GM12878 (cell line): ENCODE data around the gene CHL1. TPM values are rescaled to one million over a fixed set of nuclear protein-coding genes. Genes with fewer than 3 reads are reported as not detected.

ENCODE experiments used
- ATAC-seq: fragments of 200-7000 bp; cut with Tn5 transposase; 3 replicates; pipeline ENCODE4 v1.9.1; 2020; ENCODE audit warnings: mild to moderate bottlenecking, moderate library complexity
- BruUV-seq: library from RNA; stranded (reverse); fragments of 400-500 nt; replicated peaks from 2 replicates; lab custom pipeline; 2021; lab: Mats Ljungman, UMichigan
- CTCF ChIA-PET: fragments of 300-600 bp; sonication (Branson Sonifier 250); formaldehyde crosslinking; extraction: SDS; loops from one replicate; lab custom pipeline; 2021; ENCODE audit warnings: inconsistent platforms; lab: Yijun Ruan, JAX
- POLR2A ChIA-PET: fragments of 350-600 bp; formaldehyde crosslinking; extraction: SDS; loops from one replicate; lab custom pipeline; 2021; ENCODE audit warnings: inconsistent platforms; lab: Charles Lee
- RAD21 ChIA-PET: fragments of 300-600 bp; sonication (Branson Sonifier 250); formaldehyde crosslinking; loops from one replicate; lab custom pipeline; 2023; ENCODE audit warnings: antibody characterized with exemption; ENCODE audit not compliant: unreplicated experiment; lab: Charles Lee
- SMC1A ChIA-PET: fragments of 300-600 bp; sonication (Branson Sonifier 250); formaldehyde crosslinking; loops from one replicate; lab custom pipeline; 2023; ENCODE audit not compliant: unreplicated experiment, uncharacterized antibody; lab: Charles Lee
- DNase-seq: peaks from one replicate; pipeline ENCODE4 v3.0.0-alpha.2; 2011; ENCODE audit warnings: low read depth, low spot score
- FAIRE-seq: peaks from 3 replicates; lab custom pipeline; 2011; peaks lifted over from hg19 to GRCh38; lab: Jason Lieb, UNC
- H2AFZ ChIP-seq: 2 replicates; pipeline ENCODE4 v1.6.0; 2011; ENCODE audit warnings: low read depth, low read length, control low read depth; ENCODE audit not compliant: control insufficient read depth
- H3K27ac ChIP-seq: 2 replicates; pipeline ENCODE4 v1.5.1; 2011; ENCODE audit warnings: control low read depth; ENCODE audit not compliant: control insufficient read depth, insufficient read depth
- H3K27me3 ChIP-seq, 2 experiments: replicated peaks in 1 of 2; 2 replicates each; pipeline versions ENCODE4 v1.6.0 to v1.6.1; 2011; ENCODE audit warnings: low read length in 1 of 2; ENCODE audit not compliant: control insufficient read depth in 2 of 2, insufficient read depth in 2 of 2
- H3K36me3 ChIP-seq, 2 experiments: 2 replicates each; pipeline ENCODE4 v1.5.1; 2011; ENCODE audit warnings: low read length in 1 of 2; ENCODE audit not compliant: control insufficient read depth in 2 of 2, insufficient read depth in 2 of 2
- H3K4me1 ChIP-seq: 2 replicates; pipeline ENCODE4 v1.6.1; 2011; ENCODE audit warnings: mild to moderate bottlenecking, low read length, moderate library complexity, mixed read lengths; ENCODE audit not compliant: control insufficient read depth, insufficient read depth
- H3K4me2 ChIP-seq: 2 replicates; pipeline ENCODE4 v1.6.0; 2011; ENCODE audit warnings: control low read depth; ENCODE audit not compliant: control insufficient read depth, insufficient read depth
- H3K4me3 ChIP-seq: fragments of 200-600 bp; sonication (generic); 2 replicates; pipeline ENCODE4 v1.5.1; 2016
- H3K79me2 ChIP-seq: 2 replicates; pipeline ENCODE4 v1.6.0; 2011; ENCODE audit warnings: low read length; ENCODE audit not compliant: control insufficient read depth, insufficient read depth
- H3K9ac ChIP-seq: 2 replicates; pipeline ENCODE4 v1.8.0; 2011; ENCODE audit warnings: low read length, control low read depth, mixed read lengths; ENCODE audit not compliant: control insufficient read depth, insufficient read depth
- H3K9me3 ChIP-seq: replicated peaks from 3 replicates; pipeline ENCODE4 v1.5.1; 2011; ENCODE audit warnings: mild to moderate bottlenecking, low read length; ENCODE audit not compliant: control insufficient read depth, insufficient read depth
- H4K20me1 ChIP-seq: 2 replicates; pipeline ENCODE4 v1.6.0; 2011; ENCODE audit not compliant: control insufficient read depth, insufficient read depth
- CHD2 ChIP-seq: IDR thresholded peaks from 2 replicates; pipeline ENCODE4 v1.6.1; 2011; ENCODE audit warnings: low read depth, low read length, improper control_type of control experiment, borderline replicate concordance
- FOXM1 ChIP-seq: IDR thresholded peaks from 2 replicates; pipeline ENCODE4 v1.6.1; 2012; ENCODE audit warnings: low read depth, mild to moderate bottlenecking, inconsistent platforms, low read length, moderate library complexity
- HCFC1 ChIP-seq: fragments of 150-350 bp; IDR thresholded peaks from 2 replicates; pipeline ENCODE4 v1.6.1; 2014; ENCODE audit warnings: low read length
- HDAC6 ChIP-seq: fragments of 200-600 bp; sonication (generic); IDR thresholded peaks from one replicate; pipeline ENCODE4 v1.8.0; 2017; ENCODE audit warnings: antibody characterized with exemption; ENCODE audit not compliant: unreplicated experiment
- KLF5 ChIP-seq: fragments of 450-650 bp; IDR thresholded peaks from 2 replicates; pipeline ENCODE4 v1.6.1; 2014; ENCODE audit warnings: mild to moderate bottlenecking; ENCODE audit not compliant: partially characterized antibody
- PBX3 ChIP-seq: IDR thresholded peaks from 2 replicates; pipeline ENCODE4 v1.6.1; 2011; ENCODE audit warnings: mild to moderate bottlenecking, low read depth, low read length, moderate library complexity; ENCODE audit not compliant: insufficient replicate concordance
- REST ChIP-seq: IDR thresholded peaks from 2 replicates; pipeline ENCODE4 v1.6.1; 2012; ENCODE audit warnings: mild to moderate bottlenecking, low read depth, low read length
- STAT3 ChIP-seq: IDR thresholded peaks from 2 replicates; pipeline ENCODE4 v1.6.1; 2011; ENCODE audit warnings: low read depth, low read length, improper control_type of control experiment
- SUZ12 ChIP-seq: fragments of 200-600 bp; sonication (generic); IDR thresholded peaks from one replicate; pipeline ENCODE4 v1.6.1; 2018; ENCODE audit warnings: antibody characterized with exemption, mild to moderate bottlenecking; ENCODE audit not compliant: unreplicated experiment
- TAF1 ChIP-seq: IDR thresholded peaks from 2 replicates; pipeline ENCODE4 v1.6.1; 2011; ENCODE audit warnings: mild to moderate bottlenecking, low read depth, low read length, borderline replicate concordance
- YBX1 ChIP-seq: fragments of 450-650 bp; IDR thresholded peaks from 2 replicates; pipeline ENCODE4 v1.6.1; 2016; ENCODE audit warnings: antibody characterized with exemption
- ZNF217 ChIP-seq: fragments of 450-650 bp; IDR thresholded peaks from 2 replicates; pipeline ENCODE4 v1.6.1; 2017; ENCODE audit warnings: antibody characterized with exemption, mild to moderate bottlenecking
- ZNF384 ChIP-seq: IDR thresholded peaks from 2 replicates; pipeline ENCODE4 v1.6.1; 2012; ENCODE audit warnings: low read depth, mild to moderate bottlenecking, low read length, improper control_type of control experiment, borderline replicate concordance
- WGBS: methylation state at CpG from one replicate; pipeline ENCODE4 v1.1.6; 2016; ENCODE audit warnings: low lambda C conversion rate; ENCODE audit not compliant: insufficient replicate concordance, insufficient coverage; ENCODE audit errors: missing lambda C conversion rate; 5-methylcytosine and 5-hydroxymethylcytosine counted together
- in situ Hi-C: fragments of 300-500 bp; cut with MboI; formaldehyde crosslinking; loops from 9 replicates; pipeline ENCODE4 v1.14.3; 2018; ENCODE audit warnings: mixed read lengths
- intact Hi-C: fragments of 100-400 bp; cut with micrococcal nuclease; formaldehyde crosslinking; loops from one replicate; pipeline ENCODE4 v1.14.2; 2022; ENCODE audit not compliant: unreplicated experiment
- polyA plus RNA-seq, 11 experiments: library from polyadenylated mRNA; depleted of rRNA in 4 of 11; unstranded in 6 of 11; stranded (reverse) in 5 of 11; fragments of >200 nt; fragmentation: Nextera tagmentation in 4 of 11; fragmentation: Illumina TruSeq in 1 of 11; extraction: Ambion mirVana in 4 of 11; extraction: Trizol in 1 of 11; gene quantifications; 1 replicate in 1 of 11; 2 replicates in 10 of 11; pipeline versions ENCODE4 v1.2.1 to v1.2.3, GENCODE V29; 2011 to 2016; ENCODE audit warnings: inconsistent platforms in 2 of 11, missing spikeins in 2 of 11, low read depth in 1 of 11
- total RNA-seq, 4 experiments: library from RNA; depleted of rRNA in 3 of 4; stranded (reverse); fragments of >200 nt in 3 of 4; fragmentation: Illumina TruSeq in 1 of 4; extraction: Trizol in 1 of 4; gene quantifications; 2 replicates each; pipeline versions ENCODE4 v1.2.1 to v1.2.3, GENCODE V29; 2013 to 2021

CHL1 gene
- total and polyA plus RNA-seq, 10 of the 15 experiments (the other 5 are each of a cell fraction or from before 2014, with no cell fraction given) = 0.71 to 30.4 (median 1.8) TPM

- ChIA-PET SMC1A (no interaction called here), RAD21 (no interaction called here), POLR2A (no interaction called here), CTCF (no interaction called here)
- intact Hi-C loops (no loop called here), in situ Hi-C loops (no loop called here)
- 62% methylated on average over 2 of the region's 2 CpGs for WGBS
- H3K27ac ChIP-seq = no peak overlapping the region
- FAIRE-seq (no peak), ATAC-seq (peak; percentile 67), DNase-seq (no peak)
- H3K9ac ChIP-seq = no peak overlapping the region
- H3K4me3 ChIP-seq = no peak overlapping the region
- H3K36me3 ChIP-seq = no peaks in the 10 kb centered on the region
- no TSS peak for BruUV-seq
- H3K4me2 ChIP-seq = no peak overlapping the region
- H3K9me3 ChIP-seq = no peaks in the 10 kb centered on the region
- H4K20me1 ChIP-seq = no peaks in the 10 kb centered on the region
- H2AFZ ChIP-seq = no peak overlapping the region
- H3K27me3 ChIP-seq = no peaks in the 10 kb centered on the region
- no peaks in the 10 kb centered on the region for H3K79me2 ChIP-seq
- no peaks in the 10 kb centered on the region for H3K4me1 ChIP-seq
- TF ChIP-seq STAT3 (no peak), ZNF384 (0 out of 2 replicates have a peak, but pooled peaks have one; percentile 18), HCFC1 (no peak), CHD2 (no peak), ZNF217 (no peak), YBX1 (no peak)
These were observed 44.9 kb upstream of the CHL1 start for GRCh38 chr3:151614-152189.

GRCh38 chr3:159974-160373 is 36.6 kb upstream of the CHL1 start:
- in situ Hi-C loops (no loop called here), intact Hi-C loops (no loop called here)
- H3K9ac ChIP-seq = no peak overlapping the region
- no peak overlapping the region for H3K27ac ChIP-seq
- ChIA-PET POLR2A (no interaction called here), RAD21 (interaction anchor here (1.9 kb wide), 1 partner anchor 194 kb away, joined by 7 read pairs; no protein-coding TSS in a partner anchor), SMC1A (interaction anchor here (0.8 to 1.6 kb wide), 6 partner anchors 9 to 194 kb away, joined by 3 to 7 read pairs (median 4); no protein-coding TSS in a partner anchor), CTCF (interaction anchor here (1.3 to 3.0 kb wide), 4 partner anchors 9 to 194 kb away, joined by 4 to 11 read pairs (median 5); no protein-coding TSS in a partner anchor)
- H4K20me1 ChIP-seq = no peaks in the 10 kb centered on the region
- no peaks in the 10 kb centered on the region for H3K36me3 ChIP-seq
- no peaks in the 10 kb centered on the region for H3K9me3 ChIP-seq
- DNase-seq (no peak), FAIRE-seq (no peak), ATAC-seq (no peak)
- no peaks in the 10 kb centered on the region for H3K4me1 ChIP-seq
- WGBS = 48% methylated on average over 1 of the region's 1 CpG
- no peak overlapping the region for H2AFZ ChIP-seq
- peaks cover 0 to 3% of the 10 kb centered on the region in 2 experiments; a peak in 1 of 4 replicates for H3K27me3 ChIP-seq
- H3K4me3 ChIP-seq = no peak overlapping the region
- BruUV-seq = no TSS peak
- H3K79me2 ChIP-seq = no peaks in the 10 kb centered on the region
- no peak overlapping the region for H3K4me2 ChIP-seq
- TF ChIP-seq HDAC6 (no peak), TAF1 (no peak), SUZ12 (no peak), FOXM1 (no peak), PBX3 (no peak), REST (no peak), KLF5 (no peak)
